GM21360 (cell line): Measurements from ENCODE around the gene CLEC4F.

ENCODE experiments used
- ATAC-seq: cut with Tn5 transposase; IDR thresholded peaks from one replicate; pipeline ENCODE4 v1.9.1; 2021; ENCODE audit warnings: mild to moderate bottlenecking, moderate library complexity; ENCODE audit not compliant: unreplicated experiment

CLEC4F gene

GRCh38 chr2:70820499-70820898 is at the start of gene CLEC4F:
Gene CLEC4F, minus strand, starts transcription at chr2:70820599. Its CDS starts 76 bp downstream, at chr2:70820523.
- no peak for ATAC-seq

DNA sequence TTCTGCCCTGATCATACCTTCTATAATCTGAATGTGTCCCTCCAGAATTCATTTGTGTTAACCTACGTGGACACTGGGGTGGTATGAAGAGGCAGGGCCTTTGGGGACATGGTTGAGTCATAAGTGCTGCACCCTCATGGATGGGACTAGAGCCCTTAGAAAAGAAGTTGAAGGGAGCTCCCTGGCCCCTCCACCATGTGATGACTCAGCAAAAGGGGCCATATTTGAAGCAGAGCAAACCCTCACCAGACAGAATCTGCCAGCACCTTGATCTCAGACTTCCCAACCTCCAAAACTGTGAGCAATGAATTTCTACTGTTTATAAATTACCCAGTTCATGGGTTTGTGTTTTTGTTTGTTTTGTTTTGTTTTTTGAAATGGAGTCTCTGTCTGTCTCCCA is 48.6 kb upstream of the CLEC4F start:
- no peak for ATAC-seq

GRCh38 chr2:70861777-70862625 is 41.6 kb upstream of the CLEC4F start:
- peak; percentile 59 for ATAC-seq

- ATAC-seq: no peak
Measured at GRCh38 chr2:70855667-70856066, 35.3 kb upstream of the CLEC4F start.

DNA sequence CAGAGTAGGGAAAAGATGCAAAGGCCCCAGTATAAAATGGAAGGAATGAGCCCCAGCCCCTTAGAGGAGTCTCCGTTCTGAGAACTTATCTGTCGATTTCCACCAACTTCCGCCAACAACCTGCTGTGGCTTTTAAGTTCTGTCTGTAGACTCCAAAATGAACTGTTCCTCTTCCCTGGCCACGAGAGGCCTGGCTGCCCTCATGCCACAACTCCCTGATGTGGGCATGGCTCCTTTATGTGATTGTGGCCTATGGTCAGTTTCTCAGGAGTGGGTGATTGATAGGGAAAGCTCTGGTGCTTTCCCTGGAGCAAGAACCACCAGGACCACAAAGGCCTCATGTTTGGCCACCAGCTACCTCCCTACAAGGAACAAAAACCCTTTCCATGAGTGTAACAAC is 34.0 kb upstream of the CLEC4F start:
- ATAC-seq: no peak

GRCh38 chr2:70852824-70853223 is 32.4 kb upstream of the CLEC4F start:
- no peak for ATAC-seq

DNA sequence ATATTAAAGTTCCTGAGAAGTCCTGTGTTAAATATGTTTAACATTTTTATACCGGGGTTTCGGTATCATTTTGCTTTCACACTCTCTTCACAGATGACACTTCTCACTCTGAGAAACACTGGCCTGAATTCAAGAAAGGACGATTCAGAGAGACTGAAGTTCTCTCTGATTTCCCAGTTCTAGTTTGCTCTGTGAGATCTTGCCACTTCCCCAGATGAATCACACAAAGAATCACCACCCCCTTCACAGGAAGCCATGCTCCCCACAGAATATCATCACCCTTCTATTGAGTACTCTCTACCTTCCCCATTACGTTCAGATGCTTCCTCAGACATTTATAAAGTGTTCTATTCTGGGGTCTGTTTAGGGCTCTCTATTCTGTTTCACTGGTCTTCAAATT is 31.3 kb upstream of the CLEC4F start:
- ATAC-seq: no peak

DNA sequence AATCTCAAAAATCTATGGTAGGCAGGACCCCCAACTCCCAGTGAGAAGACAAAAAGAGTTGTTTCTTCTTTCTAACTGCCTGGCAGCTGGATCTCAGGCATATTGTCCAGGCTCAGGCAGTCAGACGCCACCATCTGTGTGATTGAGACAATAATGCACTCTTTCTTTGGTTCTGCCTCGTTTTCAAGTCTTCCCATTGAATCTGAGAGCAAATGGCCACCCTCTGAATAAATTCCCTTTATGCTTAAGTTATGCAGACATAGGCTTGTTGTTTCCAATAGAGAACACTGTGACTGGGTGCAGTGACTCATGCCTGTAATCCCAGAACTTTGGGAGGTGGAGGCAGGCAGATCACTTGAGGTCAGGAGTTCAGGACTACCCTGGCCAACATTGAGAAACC is 30.5 kb upstream of the CLEC4F start:
- no peak for ATAC-seq

DNA sequence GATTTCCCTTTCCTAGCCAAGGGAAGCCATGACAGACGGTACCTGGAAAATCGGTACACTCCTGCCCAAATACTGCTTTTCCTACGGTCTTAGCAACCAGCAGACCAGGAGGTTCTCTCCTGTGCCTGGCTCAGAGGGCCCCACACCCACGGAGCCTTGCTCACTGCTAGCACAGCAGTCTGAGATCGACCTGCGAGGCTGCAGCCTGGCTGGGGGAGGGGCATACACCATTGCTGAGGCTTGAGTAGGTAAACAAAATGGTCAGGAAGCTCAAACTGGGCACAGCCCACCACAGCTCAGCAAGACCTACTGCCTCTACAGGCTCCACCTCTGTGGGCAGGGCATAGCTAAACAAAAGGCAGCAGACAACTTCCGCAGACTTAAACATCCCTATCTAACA is 22.0 kb upstream of the CLEC4F start:
- ATAC-seq: no peak

DNA sequence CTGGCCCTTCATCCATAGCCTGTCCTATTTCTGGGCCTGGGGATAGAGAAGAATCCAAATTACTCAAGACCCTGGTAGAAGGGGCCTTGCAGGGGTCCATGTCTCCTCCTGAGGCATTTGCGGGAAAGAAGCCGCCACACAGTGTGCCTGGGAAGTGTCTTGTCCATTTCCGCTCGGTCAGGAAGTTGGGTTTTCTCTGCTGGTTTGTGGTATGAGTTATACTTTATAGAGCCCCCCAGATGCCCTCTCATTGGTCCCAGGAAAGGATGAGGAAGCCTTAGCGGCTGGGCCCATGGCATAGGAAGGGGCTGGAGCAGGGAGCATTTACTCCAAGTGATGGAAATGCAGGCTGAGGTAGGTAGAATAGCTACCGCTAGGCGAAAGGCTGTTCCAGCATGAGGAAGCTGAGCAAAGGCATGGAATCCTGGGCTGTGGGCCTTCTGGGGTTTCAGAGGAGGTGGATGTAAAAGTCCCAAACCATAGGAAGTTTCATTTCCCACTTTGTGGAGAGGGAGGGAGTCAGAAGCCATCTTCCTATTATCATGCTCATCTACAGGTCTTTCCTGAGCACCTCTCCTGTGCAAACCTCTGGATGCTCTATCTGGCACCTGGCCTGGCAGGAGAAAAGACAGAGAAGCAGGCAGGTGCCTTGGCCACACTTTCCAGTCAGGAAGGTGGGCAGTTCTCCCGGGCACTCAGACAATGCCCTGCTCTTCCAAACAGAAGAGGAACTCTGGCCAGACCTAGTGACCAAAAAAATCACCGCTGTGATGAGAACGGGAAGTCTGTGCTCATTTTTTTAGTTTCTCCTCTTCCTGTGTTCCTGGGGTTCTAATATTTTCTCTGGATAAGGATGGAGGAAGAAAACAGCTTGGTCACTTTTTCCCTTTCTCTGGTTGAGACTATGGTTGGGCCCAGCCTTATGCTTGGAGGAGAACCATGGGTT is 17.9 kb upstream of the CLEC4F start:
- no peak for ATAC-seq

GRCh38 chr2:70835643-70836042 is 15.2 kb upstream of the CLEC4F start, which contains the start of gene CD207:
Gene CD207, minus strand, starts transcription at chr2:70835816. Its CDS starts 40 bp downstream, at chr2:70835776.
- no peak for ATAC-seq

DNA sequence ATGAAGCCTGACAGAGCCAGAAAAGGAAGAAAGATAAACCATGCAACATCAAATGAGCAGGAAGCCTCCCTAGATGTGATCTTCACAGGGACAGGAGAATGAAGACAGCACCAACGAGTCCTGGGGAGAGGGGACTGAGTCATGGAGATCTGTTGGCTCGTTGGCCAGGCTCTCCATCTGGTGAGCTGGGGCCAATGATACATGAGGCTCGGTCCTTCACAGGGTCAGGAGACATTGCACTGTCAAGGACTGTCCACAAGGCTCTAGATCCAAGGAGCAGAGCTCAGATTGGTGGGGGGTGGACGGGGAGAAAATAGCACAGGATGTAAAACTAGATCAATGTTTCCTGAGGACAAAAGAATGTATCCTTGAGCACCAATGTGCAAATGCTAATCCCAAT is 14.5 kb upstream of the CLEC4F start:
- no peak for ATAC-seq

DNA sequence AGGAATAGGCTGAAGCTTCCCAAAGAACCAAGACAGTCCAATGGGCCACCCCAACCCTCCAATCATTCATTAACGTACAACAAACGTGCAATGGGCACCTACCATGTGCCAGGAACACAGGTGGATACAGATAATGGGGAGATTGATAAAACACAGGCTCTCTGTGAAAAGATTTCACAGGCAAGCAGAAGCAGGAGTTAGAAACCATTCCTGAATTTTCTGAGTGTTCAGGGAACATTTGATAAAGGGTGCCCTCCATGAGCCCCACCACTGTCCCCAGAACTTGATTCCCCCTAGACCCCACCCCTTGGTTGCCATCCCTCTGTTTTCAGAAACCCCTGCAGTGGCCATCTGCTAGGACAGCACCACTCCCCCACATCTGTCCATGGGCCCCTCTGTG is 13.7 kb upstream of the CLEC4F start:
- ATAC-seq: no peak

- no peak for ATAC-seq
Measured at GRCh38 chr2:70833246-70833645, 12.8 kb upstream of the CLEC4F start.

- no peak for ATAC-seq
Measured at GRCh38 chr2:70832386-70832785, 12.0 kb upstream of the CLEC4F start.

DNA sequence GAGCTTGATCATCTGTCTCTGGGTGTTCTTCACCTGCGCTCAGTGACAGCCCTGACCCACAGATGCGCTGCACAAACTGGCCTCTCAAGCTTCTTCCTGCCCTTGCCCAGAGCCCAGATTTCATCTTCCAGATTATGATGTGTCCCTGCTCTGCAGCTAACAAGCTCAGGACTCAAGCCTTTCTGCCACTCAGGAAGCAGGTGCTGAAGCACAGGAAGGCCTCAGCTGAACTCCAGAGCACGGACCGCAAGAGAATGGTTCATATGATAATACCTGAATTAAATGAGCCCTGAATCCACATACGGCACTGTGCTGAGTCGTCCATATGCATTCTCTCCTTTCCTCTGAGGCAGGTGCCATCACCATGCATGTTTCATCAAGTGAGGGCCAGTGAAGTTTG is 11.5 kb upstream of the CLEC4F start:
- no peak for ATAC-seq

GRCh38 chr2:70830366-70830765 is 10.0 kb upstream of the CLEC4F start:
- no peak for ATAC-seq

- no peak for ATAC-seq
Measured at GRCh38 chr2:70829916-70830315, 9.5 kb upstream of the CLEC4F start.

- ATAC-seq: no peak
Measured at GRCh38 chr2:70828914-70829824, 8.8 kb upstream of the CLEC4F start.

GRCh38 chr2:70828115-70828514 is 7.7 kb upstream of the CLEC4F start:
- ATAC-seq: no peak

DNA sequence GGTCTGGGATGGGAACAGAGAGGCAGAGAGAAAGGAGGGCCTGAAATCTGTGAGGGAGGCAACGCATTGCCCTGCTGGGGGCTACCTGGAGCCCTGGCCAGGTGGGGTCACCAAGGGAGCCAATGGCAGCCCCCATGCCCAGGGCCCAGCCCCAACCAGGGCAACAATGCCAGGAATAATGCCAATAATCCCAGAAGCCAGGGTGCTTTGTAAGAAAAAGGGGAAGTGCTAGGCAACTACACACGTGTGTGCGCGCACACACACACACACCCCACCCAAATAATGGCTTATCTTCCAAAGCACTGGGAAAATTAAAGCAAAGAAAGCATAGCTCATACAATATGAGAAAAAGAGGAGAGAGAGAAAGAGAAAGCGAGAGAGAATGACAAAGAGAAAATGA is 7.0 kb upstream of the CLEC4F start:
- ATAC-seq: no peak
